Raji (cell line): ENCODE measurements around the gene ISOC2.

ENCODE experiments used
- POLR2A ChIP-seq: IDR thresholded peaks from 2 replicates; pipeline ENCODE4 v1.6.1; 2011; ENCODE audit warnings: low read depth, low read length, control low read depth; ENCODE audit not compliant: insufficient read depth

Gene ISOC2

GRCh38 chr19:55405638-55406037, 55.8 kb downstream of the ISOC2 start:
- no peak for TF ChIP-seq POLR2A
